K562 (cell line): ENCODE results near the gene BTBD1. TPM values are rescaled to one million over a fixed set of nuclear protein-coding genes. Genes with fewer than 3 reads are reported as not detected.

Experiments used
- CSDE1 ChIP-seq, 2 experiments: fragments of 450-650 bp; IDR thresholded peaks; 2 replicates each; pipeline ENCODE4 v1.6.1; 2016; ENCODE audit warnings: mild to moderate bottlenecking in 1 of 2
- HINFP ChIP-seq: fragments of 450-650 bp; conservative IDR thresholded peaks from 2 replicates; pipeline ENCODE4 v1.6.1; 2016; ENCODE audit warnings: missing genetic modification characterization, low read depth, mild to moderate bottlenecking, control low read depth, missing compliant biosample characterization
- HNRNPH1 ChIP-seq: fragments of 200-400 bp; formaldehyde crosslinking; optimal IDR thresholded peaks from 2 replicates; pipeline ENCODE3; 2017; ENCODE audit warnings: low read depth, mild to moderate bottlenecking, low read length, moderate library complexity
- KDM2B ChIP-seq: fragments of 250-450 bp; sonication (Bioruptor Pico); IDR thresholded peaks from 2 replicates; pipeline ENCODE4 v1.8.0; 2021; ENCODE audit warnings: mild to moderate bottlenecking, moderate library complexity
- MGA ChIP-seq: fragments of 450-650 bp; IDR thresholded peaks from 2 replicates; pipeline ENCODE4 v1.6.1; 2016; ENCODE audit warnings: mild to moderate bottlenecking, moderate library complexity
- MIER1 ChIP-seq: fragments of 450-650 bp; IDR thresholded peaks from 2 replicates; pipeline ENCODE4 v1.6.1; 2016; ENCODE audit warnings: antibody characterized with exemption, mild to moderate bottlenecking, low read depth
- MYBL2 ChIP-seq, 2 experiments: fragments of 450-650 bp in 1 of 2; sonication (generic) in 1 of 2; formaldehyde crosslinking in 1 of 2; IDR thresholded peaks; 2 replicates each; pipeline versions ENCODE4 v1.6.1 to v1.8.1; 2017 to 2022; ENCODE audit warnings: borderline replicate concordance in 1 of 2, inconsistent platforms in 1 of 2, low read depth in 1 of 2, mild to moderate bottlenecking in 1 of 2, missing genetic modification reagents in 1 of 2, moderate library complexity in 1 of 2
- RAD21 ChIP-seq, 2 experiments: fragments of 250-450 bp in 1 of 2; fragments of 450-650 bp in 1 of 2; sonication (Bioruptor Pico) in 1 of 2; formaldehyde crosslinking in 1 of 2; IDR thresholded peaks in 1 of 2; conservative IDR thresholded peaks in 1 of 2; 2 replicates each; pipeline versions ENCODE4 v1.4.0 to v1.8.0; 2020 to 2022; ENCODE audit warnings: mild to moderate bottlenecking in 2 of 2, moderate library complexity in 1 of 2
- SPI1 ChIP-seq: IDR thresholded peaks from 2 replicates; pipeline ENCODE4 v1.6.1; 2011; ENCODE audit warnings: low read depth, low read length, control low read depth, borderline replicate concordance
- TAF9B ChIP-seq: fragments of 450-650 bp; IDR thresholded peaks from 2 replicates; pipeline ENCODE4 v1.6.1; 2018; ENCODE audit warnings: mild to moderate bottlenecking; ENCODE audit not compliant: partially characterized antibody
- ZNF3 ChIP-seq: fragments of 250-450 bp; sonication (Bioruptor Pico); IDR thresholded peaks from 2 replicates; pipeline ENCODE4 v1.5.0; 2021; ENCODE audit warnings: mild to moderate bottlenecking, moderate library complexity
- ZNF449 ChIP-seq: fragments of 250-450 bp; sonication (Bioruptor Pico); IDR thresholded peaks from 2 replicates; pipeline ENCODE4 v1.8.0; 2022; ENCODE audit warnings: moderate library complexity, mild to moderate bottlenecking, inconsistent platforms
- polyA plus RNA-seq, 8 experiments: library from polyadenylated mRNA; depleted of rRNA in 4 of 8; stranded (reverse) in 5 of 8; unstranded in 3 of 8; fragments of >200 nt; fragmentation: Nextera tagmentation in 2 of 8; fragmentation: Illumina TruSeq in 1 of 8; extraction: Ambion mirVana in 2 of 8; extraction: Trizol in 1 of 8; gene quantifications; 2 replicates each; pipeline versions ENCODE4 v1.2.1 to v1.2.3, GENCODE V29; 2011 to 2014; ENCODE audit warnings: inconsistent platforms in 1 of 8, missing spikeins in 1 of 8
- total RNA-seq, 7 experiments: library from RNA; depleted of rRNA in 6 of 7; stranded (reverse); fragments of >200 nt in 6 of 7; fragmentation: Illumina TruSeq in 2 of 7; extraction: Trizol in 2 of 7; gene quantifications; 2 replicates each; pipeline versions ENCODE4 v1.2.1 to v1.2.3, GENCODE V29; 2011 to 2021; ENCODE audit warnings: low replicate concordance in 1 of 7

Gene BTBD1
- total and polyA plus RNA-seq, 9 of the 15 experiments (the other 6 are each of a cell fraction or from before 2014, with no cell fraction given) = 19.4 to 106 (median 90.4) TPM

- peak; percentile 98 for TF ChIP-seq MGA
- peak; percentile 88 for TF ChIP-seq MYBL2 (IDR thresholded peaks at IDR 0.05; ENCODE audit: low read depth)
- no peak for TF ChIP-seq MYBL2 (CRISPR knock-in tag; IDR thresholded peaks at IDR 0.05; ENCODE audit: borderline replicate concordance)
- no peak for TF ChIP-seq RAD21 (CRISPR knock-in tag; conservative IDR thresholded peaks at IDR 0.05 in 1 of 2, IDR thresholded peaks at IDR 0.05 in 1 of 2)
- TF ChIP-seq MIER1 = no peak
- no peak for TF ChIP-seq HNRNPH1
- no peak for TF ChIP-seq CSDE1 (IDR thresholded peaks at IDR 0.05)
- no peak for TF ChIP-seq TAF9B
- peak; percentile 69; the same call in 1 of the 2 replicates for TF ChIP-seq SPI1
- TF ChIP-seq KDM2B (CRISPR knock-in tag) = no peak
- no peak for TF ChIP-seq ZNF449 (CRISPR knock-in tag)
- no peak for TF ChIP-seq ZNF3 (CRISPR knock-in tag)
- no peak for TF ChIP-seq HINFP (tag)
Observed at GRCh38 chr15:82985688-82986441, 81.2 kb downstream of the BTBD1 start, which contains the start of gene RAMAC (continued).
